RPMI7951 (cell line): ENCODE measurements around the gene SHKBP1. TPM values are rescaled to one million over a fixed set of nuclear protein-coding genes. Genes with fewer than 3 reads are reported as not detected.
"Not testable (repeated sequence)": the region's sequence is repeated elsewhere in the genome, so short reads cannot be mapped to it uniquely, and the experiment has no call there.

Source experiments
- DNase-seq: peaks from one replicate; pipeline ENCODE4 v3.0.0-alpha.2; 2012; ENCODE audit warnings: low read depth
- total RNA-seq: library from RNA; depleted of rRNA; stranded (reverse); fragments of >200 nt; shearing (Covaris generic); gene quantifications from 2 replicates; pipeline ENCODE4 v1.2.3, GENCODE V29; 2014; rRNA removed

The SHKBP1 gene, protein sequence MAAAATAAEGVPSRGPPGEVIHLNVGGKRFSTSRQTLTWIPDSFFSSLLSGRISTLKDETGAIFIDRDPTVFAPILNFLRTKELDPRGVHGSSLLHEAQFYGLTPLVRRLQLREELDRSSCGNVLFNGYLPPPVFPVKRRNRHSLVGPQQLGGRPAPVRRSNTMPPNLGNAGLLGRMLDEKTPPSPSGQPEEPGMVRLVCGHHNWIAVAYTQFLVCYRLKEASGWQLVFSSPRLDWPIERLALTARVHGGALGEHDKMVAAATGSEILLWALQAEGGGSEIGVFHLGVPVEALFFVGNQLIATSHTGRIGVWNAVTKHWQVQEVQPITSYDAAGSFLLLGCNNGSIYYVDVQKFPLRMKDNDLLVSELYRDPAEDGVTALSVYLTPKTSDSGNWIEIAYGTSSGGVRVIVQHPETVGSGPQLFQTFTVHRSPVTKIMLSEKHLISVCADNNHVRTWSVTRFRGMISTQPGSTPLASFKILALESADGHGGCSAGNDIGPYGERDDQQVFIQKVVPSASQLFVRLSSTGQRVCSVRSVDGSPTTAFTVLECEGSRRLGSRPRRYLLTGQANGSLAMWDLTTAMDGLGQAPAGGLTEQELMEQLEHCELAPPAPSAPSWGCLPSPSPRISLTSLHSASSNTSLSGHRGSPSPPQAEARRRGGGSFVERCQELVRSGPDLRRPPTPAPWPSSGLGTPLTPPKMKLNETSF
- total RNA-seq, result 31.0 and 33.3 TPM in 2 replicates

DNA sequence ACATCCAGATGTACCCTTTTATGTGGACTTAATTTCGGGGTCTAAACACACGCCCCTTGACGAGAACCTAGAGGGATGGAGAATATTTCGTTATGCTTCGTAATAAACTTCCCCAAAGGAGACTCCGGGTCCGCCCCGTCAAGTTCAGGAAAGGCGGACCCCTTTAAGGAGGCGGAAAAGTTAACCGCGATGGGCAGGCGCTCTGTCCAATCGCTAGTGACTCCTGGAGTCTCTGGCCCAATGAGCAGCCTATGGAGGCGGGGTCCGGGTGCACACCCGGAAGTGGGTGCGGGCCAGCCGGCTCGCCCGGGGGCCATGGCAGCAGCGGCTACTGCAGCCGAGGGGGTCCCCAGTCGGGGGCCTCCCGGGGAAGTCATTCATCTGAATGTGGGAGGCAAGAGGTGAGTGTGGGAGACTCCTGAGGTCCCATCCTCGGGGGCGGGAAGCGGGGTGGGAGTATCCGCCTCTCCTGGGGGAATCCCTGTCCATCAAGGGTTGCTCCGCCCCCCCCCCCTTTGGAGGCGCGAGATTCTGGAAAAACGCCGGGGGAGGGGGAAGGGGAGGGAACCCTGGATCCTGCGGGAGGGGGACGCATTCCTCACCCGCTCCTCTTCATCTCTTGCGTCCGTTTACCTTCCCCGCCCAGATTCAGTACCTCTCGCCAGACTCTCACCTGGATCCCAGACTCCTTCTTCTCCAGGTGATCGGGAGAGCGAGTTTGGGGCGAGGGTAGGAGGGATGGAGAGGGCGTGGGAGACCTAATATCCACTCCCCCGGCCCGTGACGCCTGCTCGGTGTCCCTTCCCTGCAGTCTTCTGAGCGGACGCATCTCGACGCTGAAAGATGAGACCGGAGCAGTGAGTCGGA lies at the start of gene SHKBP1:
TSS of gene SHKBP1 (plus strand) at position 289 of the 867 bp plus-strand sequence. CDS start at position 316, 27 bp downstream.
- DNase-seq, result peak; percentile 95

DNA sequence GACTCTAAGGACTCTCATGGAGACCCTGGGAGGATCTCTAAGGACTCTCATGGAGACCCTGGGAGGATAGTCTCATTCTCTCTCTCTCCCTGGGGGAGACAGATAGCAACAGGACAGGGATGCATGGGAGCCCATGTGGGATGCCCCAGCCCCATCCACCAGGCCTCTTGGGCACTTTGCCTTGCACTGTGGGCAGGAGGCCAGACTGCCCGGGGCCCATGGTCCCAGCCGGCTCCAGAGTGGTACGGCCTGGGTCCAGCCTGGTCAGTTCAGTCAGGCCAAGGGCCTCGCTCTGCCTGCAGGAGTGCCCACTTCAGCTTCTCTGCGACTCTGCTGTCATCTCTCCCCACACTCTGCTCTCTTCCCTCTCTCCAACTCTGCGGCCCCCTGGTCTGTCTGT lies 48.6 kb upstream of the SHKBP1 start:
- no peak for DNase-seq

DNA sequence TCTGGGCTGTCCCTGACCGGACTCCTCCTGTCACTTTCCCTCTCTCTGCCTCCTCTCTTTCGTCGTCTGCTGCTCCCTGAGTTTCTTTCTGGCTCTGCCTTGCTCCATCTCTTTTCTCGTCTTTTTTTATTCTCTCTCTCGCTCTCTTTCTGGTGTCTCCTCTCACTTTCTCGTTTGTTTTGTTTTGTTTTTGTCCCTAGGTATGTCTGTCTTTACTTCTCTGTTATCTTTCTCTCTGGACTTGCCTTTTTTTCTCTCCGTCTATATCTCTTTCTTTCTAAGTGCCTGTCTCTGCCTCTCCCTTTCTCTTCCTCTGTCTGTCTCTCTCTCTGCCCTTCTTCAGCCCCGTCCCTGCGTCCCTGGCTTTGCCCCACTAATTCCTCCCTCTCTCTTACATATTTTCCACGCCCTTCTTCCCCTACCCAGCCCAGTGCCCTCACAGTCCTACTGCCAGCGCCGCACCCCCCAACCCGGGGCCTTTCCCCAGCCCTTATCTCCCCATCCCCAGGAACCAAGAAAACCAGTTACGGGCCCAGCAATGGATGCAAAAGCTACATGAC lies 48.1 kb upstream of the SHKBP1 start:
- no peak for DNase-seq

DNA sequence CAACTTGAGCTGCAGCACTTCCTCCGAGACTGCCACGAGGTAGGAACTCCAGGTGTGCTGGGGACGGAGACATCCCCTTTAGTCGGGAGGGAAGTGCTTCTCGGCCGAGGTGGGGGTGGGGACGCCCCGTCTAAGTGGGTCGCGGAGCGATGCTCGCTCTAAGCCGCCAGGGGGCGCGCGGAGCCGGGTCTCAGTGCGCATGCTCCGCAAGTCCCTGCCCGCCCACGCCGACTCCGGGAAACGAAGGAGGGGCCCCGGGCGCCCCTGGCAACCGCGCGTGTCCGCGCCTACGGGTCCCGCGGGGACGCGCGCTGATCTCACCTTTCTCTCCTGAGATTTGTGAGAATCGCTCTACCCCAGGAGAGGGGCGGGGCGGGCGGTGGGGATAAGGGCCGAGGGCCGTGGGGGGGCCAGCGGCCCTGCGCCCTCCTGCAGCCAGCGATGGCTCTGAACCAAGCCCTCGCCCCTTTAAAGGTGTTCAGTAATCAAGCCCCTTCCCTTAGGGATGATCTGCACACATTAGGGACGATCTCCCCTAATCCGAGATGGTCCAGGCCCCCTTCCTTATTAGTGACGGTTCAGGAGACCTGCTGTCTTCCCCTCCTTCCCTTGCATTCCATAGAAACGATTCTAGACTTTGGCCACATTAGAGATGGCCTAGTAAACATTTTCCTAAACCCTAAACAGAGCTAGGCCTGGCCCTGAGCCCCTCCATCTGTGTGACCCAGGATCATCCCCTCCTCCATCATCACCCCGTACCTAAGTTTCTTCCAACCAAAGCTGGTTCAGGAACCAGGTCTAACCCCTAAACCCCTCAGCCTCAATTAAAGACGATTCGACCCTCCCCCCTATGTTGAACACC lies 47.3 kb upstream of the SHKBP1 start:
- peak; percentile 66 for DNase-seq

DNA sequence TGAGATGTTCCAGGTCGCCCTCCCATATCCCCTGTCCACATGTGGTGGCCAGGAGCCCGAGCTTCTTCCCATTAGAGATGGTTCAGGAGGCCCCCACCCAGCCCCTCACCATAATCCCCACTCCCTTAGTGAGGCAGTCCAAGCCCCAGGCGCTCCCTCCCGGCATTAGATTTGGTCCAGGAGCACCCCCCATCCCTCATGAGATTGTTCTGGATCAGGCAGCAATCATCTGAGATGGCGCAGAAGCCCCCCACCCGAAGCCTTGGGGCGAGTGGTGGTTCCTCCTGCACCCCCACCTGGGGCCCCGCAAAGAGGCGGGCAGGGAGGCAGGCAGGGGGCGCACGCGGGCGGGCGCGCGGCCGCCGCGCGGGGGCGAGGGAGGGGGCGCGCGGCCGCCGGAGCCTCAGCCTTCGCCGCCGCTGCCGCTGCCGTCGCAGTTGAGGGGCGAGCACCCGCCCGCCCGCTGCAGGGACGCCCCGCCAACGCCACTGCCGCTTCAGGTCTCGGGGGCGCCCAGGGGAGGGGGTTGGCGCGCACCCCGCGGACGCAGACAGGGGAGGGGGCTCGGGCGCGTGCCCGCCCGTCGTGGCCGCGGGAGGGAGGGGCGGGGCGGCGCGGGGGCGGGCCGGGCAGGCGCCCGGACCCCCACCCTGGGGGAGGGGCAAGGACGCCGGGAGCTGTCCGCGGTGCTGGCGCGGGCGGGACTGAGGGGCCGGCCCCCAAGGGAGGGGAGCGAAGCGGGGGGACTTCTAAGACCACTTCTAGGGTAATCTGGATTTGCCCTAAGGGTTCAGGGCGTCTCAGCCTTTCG lies 46.4 kb upstream of the SHKBP1 start:
- no peak for DNase-seq

DNA sequence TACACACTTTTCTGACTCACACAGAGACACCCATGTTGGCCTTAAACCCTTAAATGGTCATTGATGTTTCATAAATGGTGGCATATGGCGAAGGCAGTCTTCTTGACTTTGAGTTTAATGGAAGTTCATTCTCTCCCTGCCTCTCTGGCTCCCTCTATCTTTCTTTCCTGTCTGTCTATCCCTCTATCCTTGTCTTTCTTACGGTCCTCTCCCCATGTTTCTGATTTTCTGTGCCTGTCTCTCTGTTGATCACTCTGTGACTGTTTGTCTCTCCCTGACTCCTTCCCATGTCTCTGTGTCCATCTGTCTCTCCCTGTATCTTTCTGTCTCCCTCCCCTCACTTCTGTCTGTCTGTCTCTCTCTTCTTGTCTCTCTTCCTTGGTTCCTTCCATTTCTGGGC lies 43.2 kb upstream of the SHKBP1 start:
- peak; percentile 24 for DNase-seq

DNA sequence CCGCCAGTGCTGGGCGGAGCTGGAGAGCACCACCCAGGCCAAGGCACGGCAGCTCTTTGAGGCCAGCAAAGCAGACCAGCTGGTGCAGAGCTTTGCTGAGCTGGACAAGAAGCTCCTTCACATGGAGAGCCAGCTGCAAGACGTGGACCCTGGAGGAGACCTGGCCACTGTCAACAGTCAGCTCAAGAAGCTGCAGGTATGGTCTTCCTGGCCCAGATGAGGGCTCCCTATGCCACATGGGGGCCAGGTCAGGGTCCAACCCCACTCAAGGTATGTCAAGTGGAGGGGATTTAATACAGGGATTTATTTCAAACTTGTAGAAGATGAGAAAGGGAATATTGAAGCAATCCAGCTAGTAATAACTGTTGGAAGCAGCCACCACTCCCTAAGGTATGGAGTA lies 42.5 kb upstream of the SHKBP1 start:
- DNase-seq, result no peak

DNA sequence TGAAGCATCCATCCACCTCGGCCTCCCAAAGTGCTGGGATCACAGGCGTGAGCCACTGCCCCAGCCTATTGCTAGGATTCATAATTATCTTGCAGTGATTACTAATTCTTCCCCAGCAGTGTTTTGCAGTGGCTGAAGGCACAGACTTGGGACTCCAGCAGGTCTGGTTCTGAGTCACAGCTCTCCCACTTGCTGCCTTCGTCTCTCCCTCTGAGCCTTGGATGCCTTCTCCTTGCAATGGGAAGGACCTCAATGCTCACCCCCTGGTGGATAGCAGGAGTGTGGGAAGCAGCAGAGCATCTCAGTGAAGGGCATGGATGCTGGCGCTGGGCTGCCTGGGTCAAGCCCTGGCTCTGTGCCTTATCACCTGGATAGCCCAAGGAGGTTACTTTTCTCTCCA lies 37.6 kb upstream of the SHKBP1 start:
- DNase-seq, result peak; percentile 32

DNA sequence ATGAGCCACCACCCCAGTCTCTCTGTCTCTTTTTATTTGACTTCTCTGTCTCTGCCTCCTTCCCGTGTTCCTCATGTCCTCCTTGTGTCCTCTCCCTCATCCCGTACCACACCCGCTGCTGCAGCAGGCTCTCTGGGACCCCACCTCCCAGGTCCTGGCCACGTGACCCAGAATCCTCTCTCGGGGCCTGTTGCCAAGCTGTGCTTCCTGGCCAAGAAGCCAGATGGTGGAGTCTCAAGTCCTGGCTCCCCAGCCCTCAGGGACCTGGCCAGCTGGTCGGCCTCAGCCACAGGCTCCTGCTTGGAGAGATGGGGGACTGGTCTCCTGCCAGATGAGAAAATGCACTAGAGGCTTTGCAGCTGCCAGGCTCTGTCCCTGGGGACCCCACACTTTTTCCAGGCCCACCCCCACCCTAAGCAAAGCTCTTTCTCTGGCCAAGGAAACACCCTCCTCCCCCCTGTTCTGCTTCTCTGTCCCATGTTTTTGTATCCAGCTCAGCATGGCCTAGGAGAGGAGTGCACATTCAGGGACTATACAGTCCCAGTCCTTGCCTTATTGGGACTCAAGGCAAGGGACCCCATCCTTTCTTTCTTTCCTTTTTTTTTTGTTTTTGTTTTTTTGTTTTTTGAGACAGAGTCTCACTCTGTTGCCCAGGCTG lies 34.3 kb upstream of the SHKBP1 start:
- peak; percentile 69 for DNase-seq

DNA sequence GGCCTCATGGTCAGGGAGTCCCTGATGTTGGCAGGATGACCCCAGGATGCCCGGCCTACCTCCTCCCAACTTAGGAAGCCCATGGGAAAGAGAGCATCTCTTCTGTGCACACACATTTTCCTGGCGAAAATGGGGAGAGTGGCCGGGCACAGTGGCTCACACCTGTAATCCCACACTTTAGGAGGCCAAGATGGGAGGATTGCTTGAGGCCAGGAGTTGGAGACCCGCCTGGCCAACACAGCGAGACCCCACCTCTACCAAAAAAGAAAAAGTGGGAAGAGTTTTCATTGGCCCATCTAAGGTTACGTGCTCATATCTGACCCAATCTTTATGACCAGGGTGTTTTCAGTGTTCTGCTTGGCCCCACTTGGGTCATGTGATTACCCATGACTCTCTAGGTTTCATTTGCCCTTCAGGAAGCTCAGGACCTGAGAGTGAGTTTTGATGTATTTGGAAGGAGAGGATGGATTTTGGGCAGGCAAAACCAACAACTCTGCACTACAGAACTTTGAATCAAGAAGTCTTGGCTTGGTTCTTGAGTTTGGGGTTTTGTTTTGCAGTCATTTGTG lies 33.6 kb upstream of the SHKBP1 start:
- DNase-seq, result no peak

DNA sequence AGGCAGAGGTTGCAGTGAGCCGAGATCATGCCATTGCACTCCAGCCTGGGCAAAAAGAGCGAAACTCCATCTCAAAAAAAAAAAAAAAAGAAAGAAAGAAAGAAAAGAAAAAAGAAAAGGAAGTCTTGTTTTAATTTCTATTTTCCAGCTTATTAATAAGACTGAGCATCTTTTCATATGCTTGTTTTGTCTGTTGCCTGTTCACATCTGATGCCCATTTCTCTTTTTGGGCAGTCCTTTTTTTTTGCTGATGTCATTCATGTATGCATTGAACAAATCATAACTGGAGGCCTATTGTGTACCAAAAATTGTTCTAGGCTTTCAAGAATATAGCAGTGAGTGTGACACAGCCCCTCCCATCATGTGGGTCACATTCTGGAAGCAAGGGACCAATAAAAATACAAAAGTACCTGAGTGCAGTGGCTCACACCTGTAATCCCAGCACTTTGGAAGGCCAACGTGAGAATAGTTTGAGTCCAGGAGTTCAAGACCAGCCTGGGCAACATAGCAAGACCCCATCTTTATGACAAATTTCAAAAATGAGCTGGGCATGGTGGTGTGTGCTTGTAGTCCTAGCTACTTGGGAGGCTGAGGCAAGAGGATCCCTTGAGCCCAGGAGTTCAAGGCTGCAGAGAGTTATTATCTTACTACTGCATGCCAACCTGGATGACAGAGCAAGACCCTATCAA lies 30.4 kb upstream of the SHKBP1 start:
- not testable (repeated sequence) for DNase-seq

DNA sequence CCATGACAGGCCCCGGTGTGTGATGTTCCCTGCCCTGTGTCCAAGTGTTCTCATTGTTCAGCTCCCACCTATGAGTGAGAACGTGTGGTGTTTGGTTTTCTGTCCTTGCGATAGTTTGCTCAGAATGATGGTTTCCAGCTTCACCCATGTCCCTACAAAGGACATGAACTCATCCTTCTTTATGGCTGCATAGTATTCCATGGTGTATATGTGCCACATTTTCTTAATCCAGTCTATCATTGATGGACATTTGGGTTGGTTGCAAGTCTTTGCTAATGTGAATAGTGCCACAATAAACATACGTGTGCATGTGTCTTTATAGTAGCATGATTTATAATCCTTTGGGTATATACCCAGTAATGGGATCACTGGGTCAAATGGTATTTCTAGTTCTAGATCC lies 29.5 kb upstream of the SHKBP1 start:
- not testable (repeated sequence) for DNase-seq

DNA sequence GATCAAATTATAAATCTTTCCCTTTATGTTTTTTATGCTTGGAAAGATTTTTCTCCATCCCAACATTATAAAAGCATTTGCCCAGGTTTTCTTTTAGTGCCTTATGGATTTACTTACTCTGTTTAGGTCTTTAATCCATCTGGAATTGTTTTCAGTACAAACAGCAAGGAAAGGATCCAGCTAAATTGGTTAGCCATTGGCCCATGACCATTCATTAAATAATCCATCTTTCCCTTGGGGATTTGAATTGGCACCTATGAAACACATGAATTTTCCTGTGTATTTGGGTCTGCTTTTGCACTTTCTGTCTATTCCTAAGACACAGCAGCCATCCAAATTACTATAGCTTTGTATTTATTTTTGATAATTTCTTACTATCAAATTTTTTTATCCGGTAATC lies 28.8 kb upstream of the SHKBP1 start:
- no peak for DNase-seq

DNA sequence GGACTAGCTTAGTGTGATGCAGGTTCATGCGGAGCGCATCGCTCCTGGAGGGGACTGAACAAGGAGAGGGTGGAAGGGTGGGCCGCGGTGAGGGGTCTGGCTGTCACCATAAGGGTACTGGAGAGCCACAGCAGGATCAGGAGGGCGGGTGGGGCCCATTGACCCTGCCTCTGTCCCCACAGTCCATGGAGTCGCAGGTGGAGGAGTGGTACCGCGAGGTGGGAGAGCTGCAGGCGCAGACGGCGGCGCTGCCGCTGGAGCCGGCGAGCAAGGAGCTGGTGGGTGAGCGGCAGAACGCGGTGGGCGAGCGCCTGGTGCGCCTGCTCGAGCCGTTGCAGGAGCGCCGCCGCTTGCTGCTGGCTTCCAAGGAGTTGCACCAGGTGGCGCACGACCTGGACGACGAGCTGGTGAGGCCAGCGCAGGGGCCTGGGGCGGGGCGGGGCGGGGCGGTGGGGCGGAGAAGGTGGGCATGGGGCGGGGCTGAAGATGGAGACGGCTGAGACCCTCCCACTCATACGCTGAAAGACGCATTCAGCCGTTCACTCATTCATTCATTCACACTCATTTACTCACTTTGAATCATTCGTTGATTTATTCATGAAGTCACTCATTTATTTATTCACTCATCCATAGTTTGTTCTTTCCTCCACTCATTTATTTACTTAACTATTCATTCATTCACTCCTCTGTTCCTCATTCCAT lies 27.5 kb upstream of the SHKBP1 start:
- DNase-seq, result peak; percentile 51

DNA sequence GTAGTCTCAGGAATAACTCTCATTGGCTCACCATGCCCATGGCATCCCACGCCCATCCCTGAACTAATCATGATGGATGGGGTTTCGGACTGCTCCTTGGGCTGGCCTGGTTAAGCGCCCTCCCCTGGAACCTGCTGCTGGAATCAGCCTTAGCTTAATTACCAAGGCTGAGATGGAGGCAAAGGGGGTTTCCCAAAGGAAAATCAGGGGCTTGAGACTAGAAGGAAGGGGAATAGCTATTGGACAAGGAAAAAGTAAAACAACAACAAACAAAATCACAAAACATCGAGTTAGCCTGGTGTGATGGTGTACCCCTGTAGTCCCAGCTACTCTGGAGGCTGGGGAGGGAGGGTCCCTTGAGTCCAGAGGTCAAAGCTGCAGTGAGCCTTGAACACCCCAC lies 25.7 kb upstream of the SHKBP1 start:
- DNase-seq, result no peak

DNA sequence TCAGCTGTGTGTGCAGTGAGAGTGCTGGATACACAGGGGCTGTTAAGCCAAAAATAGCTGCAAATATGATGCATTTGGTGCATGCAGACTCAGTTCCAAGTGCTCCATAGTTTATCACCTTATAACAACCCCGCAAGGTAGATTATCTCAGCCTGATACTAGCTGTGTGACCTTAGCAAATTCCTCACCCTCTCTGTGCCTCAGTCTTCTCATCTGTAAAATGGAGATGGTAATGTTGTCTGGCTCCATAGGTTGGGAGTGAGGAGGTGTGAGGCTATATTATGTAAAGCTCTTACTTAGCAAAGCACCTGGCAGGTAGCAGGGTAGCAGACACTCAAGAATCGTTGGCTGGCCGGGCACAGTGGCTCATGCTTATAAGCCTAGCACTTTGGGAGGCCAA lies 23.8 kb upstream of the SHKBP1 start:
- no peak for DNase-seq

DNA sequence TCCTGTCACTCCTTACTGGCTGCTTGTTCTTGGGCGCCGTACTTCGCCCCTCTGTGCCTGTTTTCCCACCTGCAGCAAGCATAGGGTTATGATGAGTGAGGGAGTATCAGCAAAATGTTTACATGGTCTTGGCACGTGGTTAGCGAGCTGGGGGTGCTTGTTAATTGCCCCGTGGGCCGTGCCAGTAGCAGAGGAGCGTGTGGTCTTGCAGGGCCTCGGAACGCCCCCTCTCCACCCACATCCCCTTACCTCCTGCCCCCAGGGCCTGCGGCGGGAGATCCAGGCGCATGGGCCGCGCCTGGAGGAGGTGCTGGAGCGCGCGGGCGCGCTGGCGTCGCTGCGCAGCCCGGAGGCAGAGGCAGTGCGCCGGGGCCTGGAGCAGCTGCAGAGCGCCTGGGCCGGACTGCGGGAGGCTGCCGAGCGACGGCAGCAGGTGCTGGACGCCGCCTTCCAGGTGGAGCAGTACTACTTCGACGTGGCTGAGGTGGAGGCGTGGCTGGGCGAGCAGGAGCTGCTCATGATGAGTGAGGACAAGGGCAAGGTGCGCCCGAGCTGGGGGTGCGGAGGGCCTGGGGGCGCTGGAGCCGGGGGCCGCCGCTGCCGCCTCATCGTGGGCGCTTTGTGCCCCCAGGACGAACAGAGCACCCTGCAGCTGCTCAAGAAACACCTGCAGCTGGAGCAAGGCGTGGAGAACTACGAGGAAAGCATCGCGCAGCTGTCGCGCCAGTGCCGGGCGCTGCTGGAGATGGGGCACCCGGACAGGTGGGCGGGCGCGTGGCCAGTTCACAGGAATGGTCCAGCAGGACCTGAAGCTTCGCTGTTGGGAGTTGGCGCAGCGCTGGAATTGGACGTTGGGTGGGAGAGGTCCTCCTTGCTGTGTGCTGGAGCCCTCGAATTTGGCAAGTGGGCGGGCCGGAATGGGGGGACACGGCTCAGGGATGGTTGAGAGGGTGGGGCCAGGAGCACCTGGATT lies 22.5 kb upstream of the SHKBP1 start:
- DNase-seq, result no peak
